ENCODE measurements around the gene SHISAL1. TPM values are rescaled to one million over a fixed set of nuclear protein-coding genes. Genes with fewer than 3 reads are reported as not detected.

Gene SHISAL1
- total and polyA plus RNA-seq, 4 donors = 0.12 to 0.74 (median 0.34) TPM

- H3K27ac ChIP-seq (ENCODE audit: low read depth in 1 of 2, low read length in 1 of 2) = no peak overlapping the region
- no peak for ATAC-seq (ENCODE audit: insufficient read depth, low FRiP score)
- no peaks in the 10 kb centered on the region for H3K9me3 ChIP-seq (ENCODE audit: control insufficient read depth in 4 of 4, insufficient read depth in 3 of 4, low read length in 3 of 4)
- no peak overlapping the region for H3K9ac ChIP-seq (ENCODE audit: insufficient read depth in 1 of 2, low read length in 2 of 2)
- 65 to 81% methylated on average over 5 of the region's 5 CpGs for WGBS, 2 donors
- H3K27me3 ChIP-seq (ENCODE audit: control insufficient read depth in 3 of 3, insufficient read depth in 3 of 3, low read length in 2 of 3) = peaks cover 4 to 7% (median 7%) of the 10 kb centered on the region in 3 donors
- TF ChIP-seq, protein P1, sequence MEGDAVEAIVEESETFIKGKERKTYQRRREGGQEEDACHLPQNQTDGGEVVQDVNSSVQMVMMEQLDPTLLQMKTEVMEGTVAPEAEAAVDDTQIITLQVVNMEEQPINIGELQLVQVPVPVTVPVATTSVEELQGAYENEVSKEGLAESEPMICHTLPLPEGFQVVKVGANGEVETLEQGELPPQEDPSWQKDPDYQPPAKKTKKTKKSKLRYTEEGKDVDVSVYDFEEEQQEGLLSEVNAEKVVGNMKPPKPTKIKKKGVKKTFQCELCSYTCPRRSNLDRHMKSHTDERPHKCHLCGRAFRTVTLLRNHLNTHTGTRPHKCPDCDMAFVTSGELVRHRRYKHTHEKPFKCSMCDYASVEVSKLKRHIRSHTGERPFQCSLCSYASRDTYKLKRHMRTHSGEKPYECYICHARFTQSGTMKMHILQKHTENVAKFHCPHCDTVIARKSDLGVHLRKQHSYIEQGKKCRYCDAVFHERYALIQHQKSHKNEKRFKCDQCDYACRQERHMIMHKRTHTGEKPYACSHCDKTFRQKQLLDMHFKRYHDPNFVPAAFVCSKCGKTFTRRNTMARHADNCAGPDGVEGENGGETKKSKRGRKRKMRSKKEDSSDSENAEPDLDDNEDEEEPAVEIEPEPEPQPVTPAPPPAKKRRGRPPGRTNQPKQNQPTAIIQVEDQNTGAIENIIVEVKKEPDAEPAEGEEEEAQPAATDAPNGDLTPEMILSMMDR (IDR thresholded peaks at IDR 0.05; ENCODE audit: control extremely low read depth, extremely low read depth) = no peak
- no peaks in the 10 kb centered on the region for H3K4me1 ChIP-seq (ENCODE audit: control insufficient read depth in 5 of 5, insufficient read depth in 5 of 5, low read length in 5 of 5)
- H3K4me3 ChIP-seq = no peak overlapping the region
- H3K36me3 ChIP-seq (ENCODE audit: control insufficient read depth in 4 of 4, insufficient read depth in 4 of 4, low read length in 4 of 4) = peaks cover 0 to 2% (median 0%) of the 10 kb centered on the region in 4 donors
- no peak for DNase-seq
Measured at GRCh38 chr22:44195189-44195871, 117.4 kb downstream of the SHISAL1 start.

- no peaks in the 10 kb centered on the region for H3K36me3 ChIP-seq (ENCODE audit: control insufficient read depth in 4 of 4, insufficient read depth in 4 of 4, low read length in 4 of 4)
- WGBS, 2 donors = 92 to 98% methylated on average over 2 of the region's 2 CpGs
- no peaks in the 10 kb centered on the region for H3K4me1 ChIP-seq (ENCODE audit: control insufficient read depth in 5 of 5, insufficient read depth in 5 of 5, low read length in 5 of 5)
- ATAC-seq (ENCODE audit: insufficient read depth, low FRiP score) (no peak), DNase-seq (no peak)
- H3K9ac ChIP-seq (ENCODE audit: insufficient read depth in 1 of 2, low read length in 2 of 2) = no peak overlapping the region
- H3K27ac ChIP-seq (ENCODE audit: low read depth in 1 of 2, low read length in 1 of 2) = no peak overlapping the region
- H3K4me3 ChIP-seq = no peak overlapping the region
- peaks cover 4 to 7% (median 7%) of the 10 kb centered on the region in 3 donors for H3K27me3 ChIP-seq (ENCODE audit: control insufficient read depth in 3 of 3, insufficient read depth in 3 of 3, low read length in 2 of 3)
- TF ChIP-seq, protein P1 (IDR thresholded peaks at IDR 0.05; ENCODE audit: control extremely low read depth, extremely low read depth) = no peak
- no peaks in the 10 kb centered on the region for H3K9me3 ChIP-seq (ENCODE audit: control insufficient read depth in 4 of 4, insufficient read depth in 3 of 4, low read length in 3 of 4)
Measured at GRCh38 chr22:44194569-44194968, 118.2 kb downstream of the SHISAL1 start.

Other genes with a start within 250 kb of the SHISAL1 start
- 10 to 100 TPM; 20.4 to 49.6 TPM for gene PARVG, start 132.0 kb downstream of the SHISAL1 start, total RNA-seq
- gene PARVG, start 132.0 kb downstream of the SHISAL1 start, polyA plus RNA-seq = 10 to 100 TPM; 47.7 to 67.4 TPM
- gene RTL6, start 185.3 kb upstream of the SHISAL1 start, total RNA-seq = 10 to 100 TPM; 18.4 to 23.3 TPM
- 10 to 100 TPM in 1 of 2 donors, 1 to 10 TPM in 1; 3.0 to 14.2 TPM for gene RTL6, start 185.3 kb upstream of the SHISAL1 start, polyA plus RNA-seq